ENCODE data around the gene FAM241A. TPM values are rescaled to one million over a fixed set of nuclear protein-coding genes. Genes with fewer than 3 reads are reported as not detected.
"Not testable (repeated sequence)": the region's sequence is repeated elsewhere in the genome, so short reads cannot be mapped to it uniquely, and the experiment has no call there.

FAM241A gene
- total RNA-seq, 3 donors from 2014 or later (not counting 1 experiment from before 2014, with no cell fraction given) = 0.36 to 0.75 (median 0.40) TPM

DNA sequence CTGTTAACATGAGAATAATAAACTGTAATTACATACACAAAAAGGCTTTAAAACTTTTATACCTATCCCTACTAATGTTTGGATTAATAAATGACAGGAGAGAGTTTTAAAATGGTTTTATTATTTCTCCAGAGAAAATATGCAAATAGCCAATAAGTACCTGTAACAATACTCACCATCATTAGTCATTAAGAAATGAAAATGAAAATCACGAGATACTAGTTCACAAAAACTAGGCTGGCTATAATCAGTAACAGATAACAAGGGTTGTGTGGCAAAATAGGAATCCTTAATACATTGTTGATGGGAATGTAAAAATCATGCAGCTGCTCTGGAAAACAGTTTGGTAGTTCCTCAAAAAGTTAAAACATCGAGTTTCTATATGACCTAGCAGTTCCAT, 61.2 kb downstream of the FAM241A start:
- no peak overlapping the region for H3K4me3 ChIP-seq (ENCODE audit: low read length)
- H3K27ac ChIP-seq (ENCODE audit: low read length) = no peak overlapping the region
- H3K9me3 ChIP-seq (ENCODE audit: control insufficient read depth, insufficient read depth, low read length) = no peaks in the 10 kb centered on the region
- ATAC-seq = no peak
- H3K27me3 ChIP-seq (ENCODE audit: control insufficient read depth, insufficient read depth, low read length) = no peaks in the 10 kb centered on the region
- H3K9me3 Mint-ChIP-seq = no peaks in the 10 kb centered on the region
- DNase-seq = no peak
- no peak overlapping the region for H3K27ac Mint-ChIP-seq
- H3K4me1 Mint-ChIP-seq = no peaks in the 10 kb centered on the region
- H3K4me3 Mint-ChIP-seq = no peak overlapping the region
- TF ChIP-seq, protein P1, sequence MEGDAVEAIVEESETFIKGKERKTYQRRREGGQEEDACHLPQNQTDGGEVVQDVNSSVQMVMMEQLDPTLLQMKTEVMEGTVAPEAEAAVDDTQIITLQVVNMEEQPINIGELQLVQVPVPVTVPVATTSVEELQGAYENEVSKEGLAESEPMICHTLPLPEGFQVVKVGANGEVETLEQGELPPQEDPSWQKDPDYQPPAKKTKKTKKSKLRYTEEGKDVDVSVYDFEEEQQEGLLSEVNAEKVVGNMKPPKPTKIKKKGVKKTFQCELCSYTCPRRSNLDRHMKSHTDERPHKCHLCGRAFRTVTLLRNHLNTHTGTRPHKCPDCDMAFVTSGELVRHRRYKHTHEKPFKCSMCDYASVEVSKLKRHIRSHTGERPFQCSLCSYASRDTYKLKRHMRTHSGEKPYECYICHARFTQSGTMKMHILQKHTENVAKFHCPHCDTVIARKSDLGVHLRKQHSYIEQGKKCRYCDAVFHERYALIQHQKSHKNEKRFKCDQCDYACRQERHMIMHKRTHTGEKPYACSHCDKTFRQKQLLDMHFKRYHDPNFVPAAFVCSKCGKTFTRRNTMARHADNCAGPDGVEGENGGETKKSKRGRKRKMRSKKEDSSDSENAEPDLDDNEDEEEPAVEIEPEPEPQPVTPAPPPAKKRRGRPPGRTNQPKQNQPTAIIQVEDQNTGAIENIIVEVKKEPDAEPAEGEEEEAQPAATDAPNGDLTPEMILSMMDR (IDR thresholded peaks at IDR 0.05) = no peak
- no peaks in the 10 kb centered on the region for H3K36me3 Mint-ChIP-seq
- no peaks in the 10 kb centered on the region for H3K36me3 ChIP-seq (ENCODE audit: control insufficient read depth, insufficient read depth, low read length)
- H3K27me3 Mint-ChIP-seq (ENCODE audit: low read depth in 2 of 2) = peaks cover 7 to 8% of the 10 kb centered on the region in 2 donors
- intact Hi-C loops (cut with micrococcal nuclease) = no loop called here
- H3K4me1 ChIP-seq (ENCODE audit: control insufficient read depth, insufficient read depth, low read length) = no peaks in the 10 kb centered on the region
- WGBS (ENCODE audit: insufficient coverage) = 83% methylated on average over 1 of the region's 2 CpGs

- ATAC-seq; intact Hi-C loops (cut with micrococcal nuclease); H3K36me3 Mint-ChIP-seq; H3K4me1 ChIP-seq (ENCODE audit: control insufficient read depth, insufficient read depth, low read length); H3K9me3 ChIP-seq (ENCODE audit: control insufficient read depth, insufficient read depth, low read length); H3K27ac ChIP-seq (ENCODE audit: low read length); H3K4me3 ChIP-seq (ENCODE audit: low read length); H3K27me3 Mint-ChIP-seq (ENCODE audit: low read depth in 2 of 2); H3K4me1 Mint-ChIP-seq; H3K4me3 Mint-ChIP-seq; H3K27me3 ChIP-seq (ENCODE audit: control insufficient read depth, insufficient read depth, low read length); H3K36me3 ChIP-seq (ENCODE audit: control insufficient read depth, insufficient read depth, low read length); H3K27ac Mint-ChIP-seq; H3K9me3 Mint-ChIP-seq; DNase-seq: not testable (repeated sequence)
- WGBS (ENCODE audit: insufficient coverage) = 91% methylated on average over 7 of the region's 7 CpGs
These were observed 63.2 kb downstream of the FAM241A start for GRCh38 chr4:112208137-112209095.

- no peaks in the 10 kb centered on the region for H3K9me3 ChIP-seq (ENCODE audit: control insufficient read depth, insufficient read depth, low read length)
- WGBS (ENCODE audit: insufficient coverage) = 92% methylated on average over 1 of the region's 1 CpG
- intact Hi-C loops (cut with micrococcal nuclease) = loop anchor here (10.0 kb wide), 1 partner anchor 394 kb away; no protein-coding TSS in a partner anchor
- H3K4me3 Mint-ChIP-seq = no peak overlapping the region
- H3K27me3 ChIP-seq (ENCODE audit: control insufficient read depth, insufficient read depth, low read length) = no peaks in the 10 kb centered on the region
- H3K4me1 Mint-ChIP-seq = no peaks in the 10 kb centered on the region
- no peaks in the 10 kb centered on the region for H3K9me3 Mint-ChIP-seq
- H3K27me3 Mint-ChIP-seq (ENCODE audit: low read depth in 2 of 2) = peaks cover 0 to 5% of the 10 kb centered on the region in 2 donors
- no peak overlapping the region for H3K4me3 ChIP-seq (ENCODE audit: low read length)
- H3K4me1 ChIP-seq (ENCODE audit: control insufficient read depth, insufficient read depth, low read length) = no peaks in the 10 kb centered on the region
- no peaks in the 10 kb centered on the region for H3K36me3 ChIP-seq (ENCODE audit: control insufficient read depth, insufficient read depth, low read length)
- ATAC-seq (no peak), DNase-seq (no peak)
- no peaks in the 10 kb centered on the region for H3K36me3 Mint-ChIP-seq
- TF ChIP-seq, protein P1 (IDR thresholded peaks at IDR 0.05) = no peak
- H3K27ac ChIP-seq (ENCODE audit: low read length) = no peak overlapping the region
- no peak overlapping the region for H3K27ac Mint-ChIP-seq
These were observed 65.5 kb downstream of the FAM241A start for GRCh38 chr4:112210777-112211176.

GRCh38 chr4:112213091-112213490, 67.8 kb downstream of the FAM241A start:
- 88% methylated on average over 2 of the region's 2 CpGs for WGBS (ENCODE audit: insufficient coverage)
- intact Hi-C loops (cut with micrococcal nuclease) = loop anchor here (10.0 kb wide), 1 partner anchor 392 kb away; no protein-coding TSS in a partner anchor
- Mint-ChIP-seq H3K9me3 (no peaks in the 10 kb centered on the region), H3K4me3 (no peak overlapping the region), H3K27ac (no peak overlapping the region), H3K27me3 (ENCODE audit: low read depth in 2 of 2) (peaks cover 0 to 5% of the 10 kb centered on the region in 2 donors), H3K36me3 (no peaks in the 10 kb centered on the region), H3K4me1 (no peaks in the 10 kb centered on the region)
- no peaks in the 10 kb centered on the region for H3K9me3 ChIP-seq (ENCODE audit: control insufficient read depth, insufficient read depth, low read length)
- no peaks in the 10 kb centered on the region for H3K36me3 ChIP-seq (ENCODE audit: control insufficient read depth, insufficient read depth, low read length)
- TF ChIP-seq, protein P1 (IDR thresholded peaks at IDR 0.05) = no peak
- H3K27me3 ChIP-seq (ENCODE audit: control insufficient read depth, insufficient read depth, low read length) = no peaks in the 10 kb centered on the region
- H3K4me3 ChIP-seq (ENCODE audit: low read length) = no peak overlapping the region
- no peak overlapping the region for H3K27ac ChIP-seq (ENCODE audit: low read length)
- H3K4me1 ChIP-seq (ENCODE audit: control insufficient read depth, insufficient read depth, low read length) = no peaks in the 10 kb centered on the region
- DNase-seq (no peak), ATAC-seq (no peak)

Measured in natural killer cell (primary cell).